ENCODE data around the gene FXYD5.

FXYD5 gene, protein sequence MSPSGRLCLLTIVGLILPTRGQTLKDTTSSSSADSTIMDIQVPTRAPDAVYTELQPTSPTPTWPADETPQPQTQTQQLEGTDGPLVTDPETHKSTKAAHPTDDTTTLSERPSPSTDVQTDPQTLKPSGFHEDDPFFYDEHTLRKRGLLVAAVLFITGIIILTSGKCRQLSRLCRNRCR

DNA sequence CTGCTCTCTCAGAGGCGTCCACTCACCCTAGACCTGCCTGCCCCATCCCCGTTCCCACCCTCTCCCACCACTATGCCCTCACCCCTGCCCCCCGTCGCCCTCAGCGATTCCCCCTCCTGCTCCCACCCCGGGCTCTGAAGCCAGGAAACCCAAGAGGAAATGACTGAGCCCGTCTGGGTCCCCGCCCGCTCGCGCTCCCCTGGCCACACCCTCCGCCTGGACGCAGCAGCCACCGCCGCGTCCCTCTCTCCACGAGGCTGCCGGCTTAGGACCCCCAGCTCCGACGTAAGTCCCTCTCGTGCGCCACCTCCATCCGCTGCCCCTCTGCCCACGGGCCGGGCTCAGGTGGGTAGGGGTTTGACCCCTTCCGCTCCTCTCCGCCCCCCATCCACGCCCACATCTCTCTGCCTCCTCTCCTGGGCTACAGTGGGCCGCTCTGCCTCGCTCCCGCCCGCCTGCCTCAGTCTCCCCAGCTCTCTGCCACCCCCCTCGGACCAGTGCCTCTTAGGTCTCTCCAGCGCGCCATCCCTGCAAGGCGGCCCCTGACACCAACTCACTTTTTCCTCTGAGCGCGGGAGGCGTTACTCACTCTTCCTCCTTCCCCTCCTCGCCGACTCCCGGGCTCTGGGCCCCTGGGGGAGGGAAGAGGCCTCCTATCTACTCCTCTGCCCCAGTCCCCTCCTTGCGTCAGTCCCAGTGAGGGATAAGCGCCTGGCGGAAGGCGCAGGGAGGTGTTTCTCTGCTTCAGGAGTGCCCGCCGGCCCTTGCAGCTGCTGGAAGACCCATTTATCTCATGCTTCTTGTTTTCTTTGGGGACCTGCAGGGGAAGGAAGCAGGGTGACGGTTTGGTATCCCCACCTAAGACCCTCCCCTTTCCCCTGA is at the start of gene FXYD5:
Gene FXYD5 (plus strand): TSS at position 211 of the 882 bp plus-strand sequence. CDS start 816 bp downstream, outside the sequence.
- FAIRE-seq: no peak

- no peak for FAIRE-seq
Observed at GRCh38 chr19:35105047-35105410, 49.5 kb upstream of the FXYD5 start.

- no peak for FAIRE-seq
Observed at GRCh38 chr19:35105411-35106290, 48.9 kb upstream of the FXYD5 start.

DNA sequence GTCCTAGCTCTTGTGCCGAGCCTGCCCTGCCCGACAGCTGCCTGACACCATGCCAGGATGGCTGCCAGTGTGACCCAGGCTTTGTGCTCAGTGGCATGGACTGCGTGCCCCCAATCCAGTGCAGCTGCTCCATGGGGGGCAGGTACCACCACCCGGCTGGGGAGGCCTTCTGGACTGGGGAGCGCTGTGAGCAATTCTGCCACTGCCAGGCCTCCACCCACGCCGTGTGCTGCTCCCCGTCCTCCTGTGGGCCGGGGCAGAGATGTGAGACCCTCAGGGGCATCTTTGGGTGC is 48.3 kb upstream of the FXYD5 start:
- FAIRE-seq: no peak

- no peak for FAIRE-seq
Observed at GRCh38 chr19:35106898-35107541, 47.5 kb upstream of the FXYD5 start.

DNA sequence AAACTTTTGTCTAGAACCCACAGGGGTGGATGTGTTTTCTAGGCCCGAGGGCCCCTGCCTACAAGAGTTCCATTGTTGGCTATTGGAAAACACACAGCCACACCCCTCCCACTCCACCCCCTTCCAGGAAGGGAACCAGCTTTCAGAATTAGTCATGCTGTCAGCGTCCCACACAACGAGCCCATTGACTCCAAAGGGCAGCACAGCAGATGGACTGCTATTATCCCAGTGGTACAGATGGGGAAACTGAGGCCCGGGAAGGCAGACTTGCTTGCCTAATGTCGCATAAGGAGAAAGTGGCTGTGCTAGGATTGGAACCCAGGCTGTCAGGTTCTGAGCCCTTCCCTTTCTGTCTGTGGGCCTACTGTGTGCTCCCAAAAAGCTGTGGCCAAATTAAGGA is 47.0 kb upstream of the FXYD5 start:
- FAIRE-seq: no peak

DNA sequence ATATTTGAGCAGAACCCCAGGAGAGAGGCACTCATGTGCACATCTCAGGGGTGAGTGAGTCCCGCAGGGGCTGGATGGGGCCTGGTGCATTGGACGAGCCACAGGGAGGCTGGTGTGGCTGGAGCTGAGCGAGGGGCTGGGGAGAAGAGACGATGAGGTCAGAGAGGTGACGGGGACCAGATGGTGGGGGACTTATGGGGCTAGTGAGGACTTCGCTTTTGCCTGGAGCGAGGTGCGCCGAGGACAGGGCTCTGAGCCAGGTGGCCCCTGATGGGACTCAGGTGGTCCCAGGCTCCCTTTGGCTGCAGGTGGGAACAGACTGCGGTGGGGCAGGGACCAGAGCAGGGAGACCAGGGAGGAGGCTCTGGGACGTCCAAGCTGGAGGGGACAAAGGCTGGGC is 45.8 kb upstream of the FXYD5 start:
- no peak for FAIRE-seq

GRCh38 chr19:35109395-35110112 is 45.0 kb upstream of the FXYD5 start:
- no peak for FAIRE-seq

DNA sequence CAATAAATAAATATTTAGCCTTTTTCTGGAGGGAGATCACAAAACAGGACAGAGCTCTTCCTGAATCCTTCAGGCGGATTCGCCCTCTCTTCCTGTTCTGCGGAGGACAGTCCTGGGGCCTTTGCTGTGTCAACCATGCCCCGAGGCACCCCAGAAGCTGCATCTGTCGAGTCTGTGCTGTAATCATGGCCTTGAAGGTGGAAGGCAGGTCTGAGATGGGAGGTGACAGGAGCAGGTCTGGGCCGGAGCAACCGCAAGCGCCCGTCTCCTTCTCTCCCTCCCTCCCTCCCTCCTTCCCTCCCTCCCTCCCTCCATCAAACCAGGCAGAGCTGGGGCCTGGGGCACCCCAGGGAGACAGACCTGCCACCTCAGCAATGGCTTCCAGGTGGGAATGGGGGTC is 43.6 kb upstream of the FXYD5 start:
- FAIRE-seq: no peak

DNA sequence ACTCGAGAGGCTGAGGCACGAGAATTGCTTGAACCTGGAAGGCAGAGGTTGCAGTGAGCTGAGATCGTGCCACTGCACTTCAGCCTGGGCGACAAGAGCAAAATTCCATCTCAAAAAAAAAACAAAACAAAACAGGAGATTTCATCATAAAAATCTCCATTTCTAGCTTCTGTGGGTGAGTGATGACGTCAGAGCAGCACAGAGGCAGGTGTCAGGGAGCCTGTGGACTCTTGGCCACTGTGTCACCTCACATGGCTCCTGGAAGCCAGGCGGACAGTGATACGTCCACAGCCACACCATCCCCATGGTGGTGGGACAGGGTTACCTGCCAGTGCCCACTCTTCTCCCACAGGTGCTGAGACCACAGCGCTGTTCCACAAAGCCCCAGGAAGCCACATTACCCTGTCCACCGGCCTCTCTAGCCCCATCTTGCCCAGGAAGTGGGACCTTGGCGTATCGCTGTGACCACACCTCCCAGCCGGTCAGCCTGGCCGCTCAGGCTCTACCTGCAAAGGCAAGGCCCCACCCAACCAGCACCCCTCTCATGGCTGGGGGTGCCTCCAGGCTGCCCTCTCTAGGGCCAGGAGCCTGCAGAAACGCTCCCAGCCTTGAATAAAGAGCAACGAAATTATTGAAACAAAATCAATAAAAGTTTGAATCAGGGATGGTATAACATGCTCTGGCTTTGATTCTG is 41.4 kb upstream of the FXYD5 start:
- FAIRE-seq: no peak

DNA sequence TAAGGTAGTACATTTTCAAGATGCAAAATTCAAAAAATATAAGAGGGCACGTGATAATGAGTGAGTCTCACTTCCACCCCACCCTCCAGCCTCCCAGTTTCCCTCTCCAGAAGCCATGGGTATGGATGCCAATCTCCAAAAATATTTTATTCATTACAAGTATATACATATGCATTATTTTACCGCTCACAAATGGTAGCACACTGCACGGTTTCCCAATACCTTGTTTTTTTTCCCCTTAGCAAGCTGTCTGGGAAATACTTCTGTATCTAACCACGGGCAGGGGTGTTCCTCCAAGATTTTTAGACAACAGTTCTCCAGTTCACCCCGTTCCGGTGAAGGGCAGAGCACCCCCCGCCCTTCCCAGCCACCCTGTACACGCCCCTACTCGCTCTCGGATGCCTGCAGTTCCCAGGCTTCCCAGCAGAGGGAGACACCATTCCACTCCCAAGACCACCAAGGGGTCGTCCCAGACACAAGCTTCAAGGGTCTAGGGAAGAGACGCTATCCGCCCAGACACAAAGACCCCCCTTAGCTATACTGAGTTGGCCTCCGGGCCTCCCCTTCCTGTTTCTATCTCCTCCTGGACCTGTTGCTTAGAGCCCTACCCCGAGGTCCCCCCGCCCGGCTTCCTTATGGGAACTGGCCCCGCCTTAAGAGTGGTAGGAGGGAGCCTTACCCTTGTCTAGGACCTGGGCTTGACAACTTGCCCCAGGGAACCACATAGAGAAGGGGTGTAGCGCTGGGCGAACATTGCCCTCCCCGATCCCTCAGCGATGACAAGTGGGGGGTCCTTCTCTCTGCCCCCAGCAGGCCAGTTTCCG is 40.0 kb upstream of the FXYD5 start:
- no peak for FAIRE-seq

GRCh38 chr19:35115177-35115951 is 39.2 kb upstream of the FXYD5 start, which contains the start of gene FXYD3:
Gene FXYD3, plus strand, starts transcription at chr19:35115823. Its CDS starts 3,554 bp downstream, at chr19:35119377.
- no peak for FAIRE-seq

DNA sequence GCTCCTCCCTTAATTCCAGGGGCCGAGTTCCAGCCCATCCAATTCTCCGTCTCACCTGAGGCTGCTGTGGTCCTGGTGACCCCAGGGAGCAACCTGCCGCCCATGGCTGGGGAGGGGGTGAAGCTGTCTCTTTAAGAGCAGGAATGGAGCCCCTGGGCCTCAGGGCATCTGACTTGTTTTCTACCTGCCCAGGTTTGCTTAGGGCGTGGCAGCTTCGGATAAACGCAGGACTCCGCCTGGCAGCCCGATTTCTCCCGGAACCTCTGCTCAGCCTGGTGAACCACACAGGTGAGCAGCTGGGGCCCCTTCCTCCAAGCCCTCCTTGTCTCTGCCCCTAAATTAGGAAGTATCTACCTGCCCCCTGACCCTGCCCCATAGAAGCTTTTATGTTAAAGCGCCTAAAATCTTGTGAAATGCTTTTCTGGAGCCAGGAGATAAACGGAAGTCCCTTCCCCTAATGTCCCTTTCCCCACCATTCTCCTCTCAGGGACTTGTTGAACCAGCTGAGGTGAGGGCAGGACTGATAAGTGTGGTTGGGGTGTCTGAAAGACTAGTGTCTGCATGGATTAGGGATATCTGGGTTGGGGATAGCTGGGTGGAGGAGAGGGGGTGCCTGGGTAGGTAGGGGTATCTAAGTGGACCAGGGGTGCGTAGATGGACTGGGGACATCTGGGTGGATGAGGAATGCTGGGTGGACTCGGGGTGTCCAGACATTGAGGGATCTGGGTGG is 38.3 kb upstream of the FXYD5 start:
- no peak for FAIRE-seq

- no peak for FAIRE-seq
Observed at GRCh38 chr19:35117116-35117515, 37.4 kb upstream of the FXYD5 start.

- no peak for FAIRE-seq
Observed at GRCh38 chr19:35117799-35118198, 36.7 kb upstream of the FXYD5 start.

GRCh38 chr19:35118268-35119020 is 36.1 kb upstream of the FXYD5 start:
- no peak for FAIRE-seq

DNA sequence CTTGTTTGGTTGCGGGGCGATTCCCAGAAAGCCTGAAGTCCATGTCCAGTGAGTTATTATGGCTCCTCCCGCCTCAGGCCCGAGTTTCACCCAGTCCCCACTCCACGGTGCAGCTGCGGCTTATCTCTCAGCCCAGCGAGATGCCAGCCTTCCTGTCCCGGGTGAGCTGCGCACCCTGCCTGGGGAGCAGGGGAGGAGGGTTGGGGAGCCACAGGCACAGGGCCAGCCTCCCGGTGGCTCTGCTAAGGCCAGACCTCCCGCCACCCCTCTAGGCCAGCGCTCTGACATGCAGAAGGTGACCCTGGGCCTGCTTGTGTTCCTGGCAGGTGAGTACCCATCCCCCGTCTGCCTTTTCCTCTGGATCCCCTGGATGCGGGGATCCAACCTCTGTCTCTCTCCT is 35.4 kb upstream of the FXYD5 start:
- FAIRE-seq: no peak

DNA sequence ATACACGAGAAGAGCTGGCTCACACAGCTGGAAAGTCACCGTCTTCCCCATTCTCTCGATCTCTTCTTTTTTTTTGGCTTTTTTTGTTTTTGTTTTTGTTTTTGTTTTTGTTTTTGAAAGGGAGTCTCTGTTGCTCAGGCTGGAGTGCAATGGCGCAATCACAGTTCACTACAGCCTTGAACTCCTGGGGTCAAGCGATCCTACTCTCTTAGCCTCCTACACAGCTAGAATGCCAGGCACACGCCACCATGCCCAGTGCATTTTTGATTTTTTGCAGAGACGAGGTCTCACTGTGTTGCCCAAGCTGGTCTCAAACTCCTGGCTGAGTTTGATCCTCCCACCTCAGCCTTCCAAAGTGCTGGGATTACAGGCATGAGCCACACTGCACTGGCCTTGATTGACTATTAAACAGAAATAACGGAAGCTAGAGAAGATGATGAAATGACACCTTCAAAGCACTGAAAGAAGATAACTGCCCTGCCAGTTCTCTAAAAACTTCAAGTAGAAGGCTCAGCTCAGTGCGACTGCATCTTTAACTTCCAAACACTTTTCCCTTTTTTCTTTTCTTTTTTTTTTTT is 34.9 kb upstream of the FXYD5 start:
- FAIRE-seq: no peak

Measured in endometrium (tissue), 2 donors.